NAMALWA (cell line): ENCODE measurements around the gene EVX2.
A peak's percentile ranks its signal among the peaks of the same experiment; 100 is the strongest.

Experiments used
- DNase-seq: peaks from one replicate; pipeline ENCODE4 v3.0.0-alpha.2; 2015; ENCODE audit warnings: low spot score

EVX2 gene

DNA sequence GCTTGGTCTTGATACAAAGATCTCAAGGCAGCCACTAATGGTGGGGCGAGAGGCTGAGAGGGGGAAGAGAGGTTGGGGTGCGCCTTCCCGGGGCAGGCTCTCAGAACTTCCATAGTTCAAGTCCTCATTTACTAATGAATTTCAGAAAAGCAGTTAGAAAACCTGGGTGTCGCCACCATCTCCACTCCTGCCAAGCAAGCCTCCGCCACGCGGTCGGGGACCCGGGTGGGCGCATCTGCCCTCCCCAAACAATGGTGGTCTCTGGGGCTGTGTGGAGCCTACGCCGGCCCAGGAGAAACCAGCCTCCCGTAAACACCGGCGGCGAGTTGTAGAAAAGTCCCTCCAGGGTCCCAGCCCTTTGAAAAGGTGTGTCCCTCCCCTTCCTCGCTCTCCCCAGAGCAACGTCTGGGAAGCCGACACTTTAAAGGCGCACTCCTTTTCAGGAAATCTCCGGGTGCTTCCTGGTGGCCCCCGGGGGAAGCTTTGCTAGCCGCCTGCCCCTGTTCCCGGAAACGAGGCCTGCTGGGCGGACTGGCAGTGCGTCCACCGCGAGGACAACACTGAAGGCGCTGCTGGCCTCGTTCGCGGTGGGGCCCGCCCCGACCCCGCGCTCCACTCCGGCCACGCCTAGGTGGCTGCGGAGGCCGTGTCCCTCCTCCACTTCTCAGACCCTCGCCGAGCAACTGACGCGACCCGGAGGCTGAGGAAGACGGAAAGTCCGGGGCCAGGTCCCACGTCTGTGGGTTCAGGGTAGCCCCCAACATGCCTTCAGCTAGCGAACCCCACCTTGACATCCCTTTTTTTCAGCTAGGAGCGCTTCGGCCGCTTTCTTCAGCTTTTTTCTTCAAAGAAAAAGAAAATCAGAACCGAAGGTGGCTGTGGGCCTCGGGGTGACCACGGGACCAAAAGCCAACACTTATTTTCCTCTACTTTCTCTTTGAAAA lies 16.8 kb downstream of the EVX2 start:
- DNase-seq: no peak

DNA sequence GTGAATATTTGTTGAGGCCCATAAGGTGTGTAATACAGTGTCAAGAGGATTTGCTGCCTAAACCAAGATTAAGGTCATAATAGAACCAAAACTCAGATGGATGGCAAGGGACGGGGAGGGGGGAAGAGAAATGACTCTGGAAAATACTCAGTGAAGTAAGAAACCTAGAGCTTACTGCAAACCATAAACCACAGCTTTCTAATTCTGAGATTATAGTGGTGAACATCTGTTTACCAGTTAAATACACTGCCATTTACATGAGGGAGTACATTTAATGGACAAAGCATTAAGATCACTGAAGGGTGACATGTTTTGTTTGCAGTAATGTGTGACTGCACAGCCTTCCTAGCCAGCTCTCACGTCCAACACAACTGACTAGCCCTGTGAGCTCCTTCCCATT lies 19.8 kb downstream of the EVX2 start:
- DNase-seq: peak; percentile 23

DNA sequence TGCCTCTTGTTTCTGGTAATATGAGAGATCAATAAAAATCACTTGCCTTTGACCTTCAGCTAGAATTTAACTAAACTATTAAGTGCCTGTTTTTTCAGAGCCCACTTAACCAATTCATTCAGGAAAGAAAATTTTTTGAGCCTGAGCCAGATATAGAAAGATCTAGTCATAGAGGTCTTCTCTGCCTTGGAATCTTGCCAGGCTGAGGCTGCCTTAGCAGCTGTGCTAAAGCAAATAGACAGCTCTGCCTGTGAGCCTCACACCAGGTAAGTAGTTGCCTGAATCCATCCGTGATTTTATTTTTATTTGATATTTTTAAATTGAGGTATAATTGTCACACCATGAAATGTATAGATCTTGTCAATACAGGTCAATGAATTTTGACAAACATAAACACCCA lies 27.4 kb downstream of the EVX2 start:
- peak; percentile 19 for DNase-seq

DNA sequence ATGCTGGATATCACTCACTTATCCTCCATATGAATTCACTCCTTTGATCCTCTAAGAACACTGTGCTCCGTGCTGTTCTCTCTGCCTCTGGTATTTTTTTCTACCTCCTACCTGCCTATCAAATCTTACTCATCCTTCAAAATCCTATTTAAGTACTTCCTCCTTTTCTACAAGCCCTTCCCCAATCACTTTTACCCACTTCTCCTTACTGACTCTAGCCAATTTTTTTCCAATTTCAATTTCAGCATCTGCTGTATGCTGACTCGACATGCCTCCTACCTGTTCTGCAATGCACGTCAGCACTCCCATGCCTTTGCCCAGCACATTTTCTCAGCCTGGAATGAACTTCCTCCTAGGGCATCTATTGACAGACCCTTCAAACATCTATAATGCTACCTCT lies 44.4 kb downstream of the EVX2 start:
- no peak for DNase-seq

DNA sequence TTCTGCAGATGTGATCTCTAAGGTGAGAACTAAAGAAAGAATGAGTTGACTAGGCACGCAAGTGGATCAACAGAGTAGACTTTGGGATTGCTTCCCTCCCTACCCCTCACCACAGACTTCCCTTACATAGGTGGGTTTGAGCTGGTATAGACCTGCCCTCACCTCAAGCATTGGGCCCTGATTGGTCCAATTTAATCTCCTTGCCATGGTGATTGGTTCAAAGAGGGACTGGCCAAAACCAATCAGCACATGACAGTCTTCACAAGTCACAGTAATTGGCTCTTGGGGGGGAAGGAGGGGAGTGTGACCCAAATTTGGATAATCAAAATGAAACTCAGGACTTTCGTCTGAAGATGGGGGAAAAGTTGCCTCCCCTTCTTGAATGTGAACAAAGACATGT lies 45.1 kb downstream of the EVX2 start:
- peak; percentile 19 for DNase-seq

DNA sequence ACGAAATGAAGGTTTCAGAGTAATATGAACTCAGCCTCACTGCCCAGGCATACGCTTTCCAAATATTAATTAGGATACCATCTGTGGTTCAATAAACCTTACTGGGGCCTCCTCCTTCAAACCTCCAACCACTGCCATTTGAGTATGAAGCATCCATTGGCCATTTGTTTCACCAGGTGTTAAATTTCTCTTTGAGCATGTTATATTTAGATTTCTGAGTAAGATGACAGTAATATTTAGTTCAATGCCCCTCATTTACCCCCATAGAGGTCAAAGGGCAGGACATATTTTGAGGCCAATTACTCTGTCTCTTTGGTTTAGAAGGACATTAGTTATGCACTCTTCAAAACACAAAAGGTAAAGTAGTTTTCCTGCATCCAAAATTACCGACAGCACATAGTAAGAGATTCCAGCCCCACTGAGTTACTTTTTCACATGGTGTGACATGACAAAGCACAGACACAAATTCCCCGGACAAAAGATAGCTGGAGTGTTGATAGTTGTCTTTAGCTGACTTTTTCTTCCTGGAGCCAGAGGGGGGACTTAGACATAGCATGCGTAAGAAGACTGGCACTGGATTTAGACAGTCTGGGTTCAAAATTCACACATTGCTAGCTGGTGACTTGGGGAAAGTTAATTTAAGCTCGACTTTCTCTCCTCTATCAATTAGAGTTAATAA lies 48.6 kb downstream of the EVX2 start:
- DNase-seq: no peak

GRCh38 chr2:176027806-176028205 lies 56.0 kb downstream of the EVX2 start:
- DNase-seq: no peak
